ENCODE results near the gene FBXW4.
A peak's percentile ranks its signal among the peaks of the same experiment; 100 is the strongest.

The FBXW4 gene

DNA sequence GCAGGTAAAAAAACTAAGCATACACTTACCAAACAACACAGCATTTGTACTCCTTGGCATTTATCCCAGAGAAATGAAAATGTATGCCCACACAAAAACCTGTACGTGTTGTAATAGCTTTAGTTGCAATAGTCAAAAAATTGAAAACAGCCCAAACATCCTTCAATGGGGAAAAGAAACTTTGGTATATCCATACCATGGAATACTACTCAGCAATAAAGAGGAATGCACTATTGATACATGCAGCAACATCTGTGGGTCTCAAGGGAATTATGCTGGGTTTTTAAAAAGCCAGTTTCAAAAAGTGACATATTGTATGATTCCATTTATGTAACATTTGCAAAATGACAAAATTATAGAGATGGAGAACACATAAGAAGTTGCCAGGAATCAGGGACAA is 71.4 kb downstream of the FBXW4 start:
- no peak for TF ChIP-seq CTCF (IDR thresholded peaks at IDR 0.05)

DNA sequence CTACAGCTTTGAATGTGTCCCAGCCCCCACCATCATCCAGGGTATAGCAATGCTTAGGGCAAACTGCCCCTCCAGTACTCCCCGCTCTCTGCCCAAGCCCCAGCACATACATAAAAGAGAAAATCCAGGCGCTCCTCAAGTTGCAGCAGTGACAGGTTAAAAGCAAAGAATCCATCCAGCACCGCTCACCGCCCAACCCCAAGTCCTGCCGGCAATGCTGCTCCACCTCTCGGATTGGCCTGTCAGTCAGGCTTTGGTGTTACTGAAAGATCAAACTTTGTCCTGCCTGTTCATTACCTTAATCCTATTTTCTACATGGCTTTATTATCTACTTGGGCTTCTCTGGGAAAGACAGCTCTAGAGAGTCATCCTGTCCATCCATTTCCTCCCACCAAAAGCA is 75.0 kb downstream of the FBXW4 start:
- no peak for TF ChIP-seq CTCF (IDR thresholded peaks at IDR 0.05)

GRCh38 chr10:101618871-101619270 is 76.1 kb downstream of the FBXW4 start:
- no peak for TF ChIP-seq CTCF (IDR thresholded peaks at IDR 0.05)

- no peak for TF ChIP-seq CTCF (IDR thresholded peaks at IDR 0.05)
Measured at GRCh38 chr10:101617824-101618568, 77.0 kb downstream of the FBXW4 start.

- 0 out of 2 replicates have a peak, but pooled peaks have one; percentile 14 for TF ChIP-seq CTCF (IDR thresholded peaks at IDR 0.05)
Measured at GRCh38 chr10:101617102-101617823, 77.7 kb downstream of the FBXW4 start.

- TF ChIP-seq CTCF (IDR thresholded peaks at IDR 0.05) = no peak
Measured at GRCh38 chr10:101616415-101617101, 78.4 kb downstream of the FBXW4 start.

DNA sequence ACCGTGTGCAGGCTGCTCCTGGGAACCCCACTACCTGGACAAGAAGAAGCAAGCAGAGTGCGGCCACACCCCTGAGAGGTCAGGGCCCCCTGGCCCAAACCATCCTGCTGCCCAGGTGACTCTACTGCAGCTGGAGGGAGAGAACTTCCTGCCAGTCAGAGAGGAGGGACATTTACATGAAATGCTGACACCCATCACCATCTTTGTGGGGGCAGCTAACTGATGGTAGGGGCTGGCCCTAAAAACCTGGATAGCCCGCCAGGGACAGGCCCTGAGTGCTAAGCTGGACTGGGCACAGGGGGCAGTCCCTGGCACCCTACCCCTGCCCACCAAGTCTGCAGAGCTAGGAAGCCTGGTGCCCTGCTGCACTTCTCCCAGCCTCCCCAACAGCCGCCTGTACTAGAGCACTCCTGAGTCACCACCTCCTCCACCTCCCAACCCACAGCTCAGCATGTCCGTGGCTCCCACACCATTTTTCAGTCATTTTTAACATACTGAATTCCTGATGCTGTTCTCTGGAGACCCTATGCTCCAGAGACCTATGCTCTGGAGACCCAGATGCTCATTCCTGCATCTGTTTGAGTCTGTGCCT is 79.3 kb downstream of the FBXW4 start:
- no peak for TF ChIP-seq CTCF (IDR thresholded peaks at IDR 0.05)

Data from LNCAP (cell line).